IMR-90 (cell line): ENCODE results near the gene GPR17. TPM values are rescaled to one million over a fixed set of nuclear protein-coding genes. Genes with fewer than 3 reads are reported as not detected.

Experiments
- ATAC-seq: fragments of 200-7000 bp; cut with Tn5 transposase; 2 replicates; pipeline ENCODE4 v1.9.1; 2020; ENCODE audit warnings: low read depth, mild to moderate bottlenecking, moderate library complexity
- BruUV-seq: library from RNA; stranded (reverse); fragments of 400-500 nt; replicated peaks from 2 replicates; lab custom pipeline; 2021; lab: Mats Ljungman, UMichigan
- CTCF ChIA-PET: fragments of 300-600 bp; formaldehyde crosslinking; extraction: SDS; loops from one replicate; lab custom pipeline; 2021; ENCODE audit warnings: antibody characterized with exemption; lab: Yijun Ruan, JAX
- POLR2A ChIA-PET: fragments of 300-600 bp; sonication (Branson Sonifier 250); formaldehyde crosslinking; loops from one replicate; lab custom pipeline; 2022; ENCODE audit warnings: antibody characterized with exemption; ENCODE audit not compliant: unreplicated experiment; lab: Charles Lee
- DNase-seq: peaks from one replicate; pipeline ENCODE4 v3.0.0; 2013
- H2AFZ ChIP-seq: replicated peaks from 2 replicates; pipeline ENCODE3; 2013; ENCODE audit warnings: low read length, mild to moderate bottlenecking; ENCODE audit not compliant: poor library complexity
- H2AK5ac ChIP-seq: 2 replicates; pipeline ENCODE4 v1.6.1; 2013; ENCODE audit warnings: low read depth, low read length, inconsistent platforms
- H2AK9ac ChIP-seq: replicated peaks from 2 replicates; pipeline ENCODE3; 2013; ENCODE audit warnings: mild to moderate bottlenecking, low read depth, low read length, moderate library complexity; ENCODE audit not compliant: poor library complexity
- H2BK120ac ChIP-seq: 2 replicates; pipeline ENCODE4 v1.6.1; 2013; ENCODE audit warnings: low read depth, low read length, inconsistent platforms
- H2BK15ac ChIP-seq: 3 replicates; pipeline ENCODE4 v1.6.1; 2013; ENCODE audit warnings: low read depth, low read length, inconsistent platforms
- H2BK20ac ChIP-seq: 2 replicates; pipeline ENCODE4 v1.6.1; 2013; ENCODE audit warnings: low read depth, mild to moderate bottlenecking, inconsistent platforms, low read length, moderate library complexity
- H2BK5ac ChIP-seq: 2 replicates; pipeline ENCODE4 v1.6.1; 2013; ENCODE audit warnings: mild to moderate bottlenecking, low read depth, low read length, inconsistent platforms; ENCODE audit not compliant: poor library complexity, severe bottlenecking
- H3K14ac ChIP-seq: replicated peaks from 2 replicates; pipeline ENCODE4 v1.6.1; 2013; ENCODE audit warnings: low read depth, low read length, inconsistent platforms
- H3K18ac ChIP-seq: 2 replicates; pipeline ENCODE4 v1.6.1; 2013; ENCODE audit warnings: low read depth, low read length, control low read depth
- H3K23ac ChIP-seq: 2 replicates; pipeline ENCODE4 v1.6.1; 2013; ENCODE audit warnings: low read depth, low read length, inconsistent platforms
- H3K27ac ChIP-seq: 2 replicates; pipeline ENCODE4 v1.5.1; 2013; ENCODE audit warnings: mild to moderate bottlenecking, control low read depth, low read length; ENCODE audit not compliant: insufficient read depth
- H3K27me3 ChIP-seq: 2 replicates; pipeline ENCODE4 v1.6.1; 2013; ENCODE audit warnings: low read length; ENCODE audit not compliant: control insufficient read depth, insufficient read depth
- H3K36me3 ChIP-seq: 2 replicates; pipeline ENCODE4 v1.6.1; 2013; ENCODE audit warnings: low read length, mixed read lengths; ENCODE audit not compliant: control insufficient read depth, insufficient read depth
- H3K4ac ChIP-seq: 2 replicates; pipeline ENCODE4 v1.6.1; 2013; ENCODE audit warnings: low read depth, low read length, inconsistent platforms
- H3K4me1 ChIP-seq: 2 replicates; pipeline ENCODE4 v1.6.1; 2013; ENCODE audit warnings: low read length, mixed read lengths; ENCODE audit not compliant: control insufficient read depth, insufficient read depth
- H3K4me2 ChIP-seq: 2 replicates; pipeline ENCODE4 v1.6.1; 2013; ENCODE audit warnings: low read depth, mild to moderate bottlenecking, control low read depth, low read length, moderate library complexity
- H3K4me3 ChIP-seq: 2 replicates; pipeline ENCODE4 v1.5.1; 2013; ENCODE audit warnings: low read depth, mild to moderate bottlenecking, control low read depth, low read length, moderate library complexity; ENCODE audit not compliant: insufficient read depth
- H3K56ac ChIP-seq: 2 replicates; pipeline ENCODE4 v1.6.1; 2013; ENCODE audit warnings: low read length, inconsistent platforms; ENCODE audit not compliant: insufficient read depth; ENCODE audit errors: extremely low read depth
- H3K79me1 ChIP-seq, 2 experiments: 2 replicates each; pipeline ENCODE4 v1.6.1; 2013; ENCODE audit warnings: low read length in 2 of 2, inconsistent platforms in 1 of 2, low read depth in 1 of 2
- H3K9ac ChIP-seq: 2 replicates; pipeline ENCODE4 v1.6.1; 2013; ENCODE audit warnings: low read depth, low read length, control low read depth
- H3K9me1 ChIP-seq: 2 replicates; pipeline ENCODE4 v1.6.1; 2013; ENCODE audit warnings: low read length, inconsistent platforms; ENCODE audit not compliant: insufficient read depth
- H3K9me3 ChIP-seq: 2 replicates; pipeline ENCODE4 v1.6.1; 2013; ENCODE audit warnings: low read length; ENCODE audit not compliant: control insufficient read depth, insufficient read depth
- H4K20me1 ChIP-seq: 2 replicates; pipeline ENCODE4 v1.6.1; 2013; ENCODE audit warnings: low read length, inconsistent platforms; ENCODE audit not compliant: insufficient read depth
- H4K5ac ChIP-seq: 2 replicates; pipeline ENCODE4 v1.6.1; 2013; ENCODE audit warnings: mild to moderate bottlenecking, low read depth, low read length, control low read depth
- H4K8ac ChIP-seq, 2 experiments: 2 replicates each; pipeline ENCODE4 v1.6.1; 2013; ENCODE audit warnings: low read depth in 2 of 2, low read length in 2 of 2, control low read depth in 1 of 2, inconsistent platforms in 1 of 2
- H4K91ac ChIP-seq: 2 replicates; pipeline ENCODE4 v1.6.1; 2013; ENCODE audit warnings: low read depth, low read length, inconsistent platforms; ENCODE audit not compliant: insufficient read depth
- BHLHE40 ChIP-seq: fragments of 150-350 bp; IDR thresholded peaks from 2 replicates; pipeline ENCODE4 v1.6.1; 2016; ENCODE audit warnings: mild to moderate bottlenecking, low read depth, low read length
- CEBPB ChIP-seq: IDR thresholded peaks from 2 replicates; pipeline ENCODE4 v1.6.1; 2012; ENCODE audit warnings: low read depth, low read length, improper control_type of control experiment
- CHD1 ChIP-seq: IDR thresholded peaks from 2 replicates; pipeline ENCODE4 v1.6.1; 2012; ENCODE audit warnings: low read depth, low read length, improper control_type of control experiment
- FOS ChIP-seq: fragments of 150-350 bp; IDR thresholded peaks from 2 replicates; pipeline ENCODE4 v1.6.1; 2016; ENCODE audit warnings: low read depth, low read length
- MAFK ChIP-seq: IDR thresholded peaks from 2 replicates; pipeline ENCODE4 v1.6.1; 2012; ENCODE audit warnings: low read depth, low read length, improper control_type of control experiment
- MAZ ChIP-seq: IDR thresholded peaks from 2 replicates; pipeline ENCODE4 v1.6.1; 2012; ENCODE audit warnings: low read depth, mild to moderate bottlenecking, low read length, improper control_type of control experiment, moderate library complexity, borderline replicate concordance
- MXI1 ChIP-seq: IDR thresholded peaks from 2 replicates; pipeline ENCODE4 v1.6.1; 2012; ENCODE audit warnings: low read depth, mild to moderate bottlenecking, low read length, moderate library complexity, borderline replicate concordance
- NFE2L2 ChIP-seq: fragments of 150-350 bp; IDR thresholded peaks from 2 replicates; pipeline ENCODE4 v1.6.1; 2016; ENCODE audit warnings: low read depth, mild to moderate bottlenecking, low read length
- POLR2A ChIP-seq: IDR thresholded peaks from 2 replicates; pipeline ENCODE4 v1.6.1; 2012; ENCODE audit warnings: mild to moderate bottlenecking, low read depth, low read length
- RAD21 ChIP-seq: IDR thresholded peaks from 2 replicates; pipeline ENCODE4 v1.6.1; 2012; ENCODE audit warnings: low read length, improper control_type of control experiment
- RCOR1 ChIP-seq: IDR thresholded peaks from 2 replicates; pipeline ENCODE4 v1.6.1; 2012; ENCODE audit warnings: mild to moderate bottlenecking, low read length, improper control_type of control experiment; ENCODE audit not compliant: insufficient replicate concordance
- RFX5 ChIP-seq: IDR thresholded peaks from 2 replicates; pipeline ENCODE4 v1.8.0; 2012; ENCODE audit warnings: low read depth, mild to moderate bottlenecking, low read length, moderate library complexity
- SMC3 ChIP-seq: fragments of 150-350 bp; IDR thresholded peaks from 2 replicates; pipeline ENCODE4 v1.6.1; 2016; ENCODE audit warnings: low read depth, mild to moderate bottlenecking, antibody characterized with exemption, low read length, moderate library complexity
- WGBS, 2 experiments: methylation state at CpG; one replicate each; pipeline versions ENCODE4 v1.1.5 to v1.1.7; 2013; ENCODE audit warnings: missing lambda C conversion rate in 2 of 2; ENCODE audit not compliant: insufficient read length in 1 of 2; ENCODE audit errors: extremely low coverage in 2 of 2; 5-methylcytosine and 5-hydroxymethylcytosine counted together
- dilution Hi-C: fragments of 300-500 bp; cut with HindIII; formaldehyde crosslinking; loops from one replicate; pipeline ENCODE4 v1.14.3; 2018; ENCODE audit warnings: low sequenced_read_pairs; ENCODE audit not compliant: unreplicated experiment
- in situ Hi-C: fragments of 300-500 bp; cut with MboI; formaldehyde crosslinking; loops from 3 replicates; pipeline ENCODE4 v1.14.3; 2019; ENCODE audit warnings: low sequenced_read_pairs, inconsistent platforms, mixed read lengths
- intact Hi-C: fragments of 100-400 bp; cut with micrococcal nuclease; formaldehyde crosslinking; loops from 2 replicates; pipeline ENCODE4 v1.10.0; 2022
- polyA plus RNA-seq, 3 experiments: library from polyadenylated mRNA; depleted of rRNA; stranded (reverse); fragments of >200 nt; gene quantifications; 2 replicates each; pipeline ENCODE4 v1.2.3, GENCODE V29; 2012; ENCODE audit warnings: low replicate concordance in 1 of 3
- total RNA-seq: library from RNA; depleted of rRNA; stranded (reverse); fragments of >200 nt; gene quantifications from 2 replicates; pipeline ENCODE4 v1.2.3, GENCODE V29; 2012
- TF ChIP-seq, protein P1 (sequence below): fragments of 150-350 bp; IDR thresholded peaks from 2 replicates; pipeline ENCODE4 v1.6.1; 2016; ENCODE audit warnings: low read depth, mild to moderate bottlenecking, low read length, moderate library complexity, borderline replicate concordance
- TF ChIP-seq, protein P2 (sequence below): conservative IDR thresholded peaks from 2 replicates; pipeline ENCODE4 v1.5.1; 2012; ENCODE audit warnings: mild to moderate bottlenecking, low read depth, low read length, improper control_type of control experiment

GPR17 gene
- total and polyA plus RNA-seq, 2 of the 4 experiments (the other 2 are of a cell fraction), result not detected

- Histone ChIP-seq H2AFZ (no peak overlapping the region), H3K79me1 (peaks cover 13 to 62% of the 10 kb centered on the region in 2 experiments), H3K18ac (no peak overlapping the region), H2BK15ac (no peak overlapping the region), H2BK5ac (no peak overlapping the region), H3K4me2 (no peak overlapping the region), H4K8ac (no peak overlapping the region), H2BK120ac (no peak overlapping the region), H4K91ac (no peak overlapping the region), H3K23ac (no peak overlapping the region), H4K5ac (no peak overlapping the region), H2BK20ac (no peak overlapping the region), H3K14ac (no peak overlapping the region), H3K4me3 (no peak overlapping the region), H3K27me3 (no peaks in the 10 kb centered on the region), H4K20me1 (peaks cover 56% of the 10 kb centered on the region), H3K56ac (no peak overlapping the region), H3K4me1 (peaks cover 7% of the 10 kb centered on the region; the same call in 1 of the 2 replicates), H3K9me3 (no peaks in the 10 kb centered on the region), H2AK9ac (no peak overlapping the region), H3K9me1 (peaks cover 18% of the 10 kb centered on the region), H3K27ac (no peak overlapping the region), H3K9ac (no peak overlapping the region), H3K4ac (no peak overlapping the region), H2AK5ac (no peak overlapping the region; the same call in 1 of the 2 replicates), H3K36me3 (peaks cover 1% of the 10 kb centered on the region; the same call in 1 of the 2 replicates)
- no TSS peak for BruUV-seq
- in situ Hi-C loops (no loop called here), dilution Hi-C loops (no loop called here), intact Hi-C loops (no loop called here)
- ATAC-seq (no peak), DNase-seq (no peak)
- CTCF ChIA-PET, result no interaction called here
- WGBS, 2 experiments, result 80% methylated on average over 1 of the region's 10 CpGs; no CpG with 5 or more reads in 1 of the 2 experiments
- POLR2A ChIA-PET, result no interaction called here
- TF ChIP-seq RAD21 (no peak), MXI1 (no peak), CHD1 (no peak), SMC3 (no peak), BHLHE40 (no peak), MAZ (no peak), CEBPB (no peak), NFE2L2 (no peak), POLR2A (no peak), RCOR1 (no peak), MAFK (no peak), RFX5 (no peak), FOS (no peak)
- TF ChIP-seq, protein P1, sequence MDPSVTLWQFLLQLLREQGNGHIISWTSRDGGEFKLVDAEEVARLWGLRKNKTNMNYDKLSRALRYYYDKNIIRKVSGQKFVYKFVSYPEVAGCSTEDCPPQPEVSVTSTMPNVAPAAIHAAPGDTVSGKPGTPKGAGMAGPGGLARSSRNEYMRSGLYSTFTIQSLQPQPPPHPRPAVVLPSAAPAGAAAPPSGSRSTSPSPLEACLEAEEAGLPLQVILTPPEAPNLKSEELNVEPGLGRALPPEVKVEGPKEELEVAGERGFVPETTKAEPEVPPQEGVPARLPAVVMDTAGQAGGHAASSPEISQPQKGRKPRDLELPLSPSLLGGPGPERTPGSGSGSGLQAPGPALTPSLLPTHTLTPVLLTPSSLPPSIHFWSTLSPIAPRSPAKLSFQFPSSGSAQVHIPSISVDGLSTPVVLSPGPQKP, result no peak
- TF ChIP-seq, protein P2, sequence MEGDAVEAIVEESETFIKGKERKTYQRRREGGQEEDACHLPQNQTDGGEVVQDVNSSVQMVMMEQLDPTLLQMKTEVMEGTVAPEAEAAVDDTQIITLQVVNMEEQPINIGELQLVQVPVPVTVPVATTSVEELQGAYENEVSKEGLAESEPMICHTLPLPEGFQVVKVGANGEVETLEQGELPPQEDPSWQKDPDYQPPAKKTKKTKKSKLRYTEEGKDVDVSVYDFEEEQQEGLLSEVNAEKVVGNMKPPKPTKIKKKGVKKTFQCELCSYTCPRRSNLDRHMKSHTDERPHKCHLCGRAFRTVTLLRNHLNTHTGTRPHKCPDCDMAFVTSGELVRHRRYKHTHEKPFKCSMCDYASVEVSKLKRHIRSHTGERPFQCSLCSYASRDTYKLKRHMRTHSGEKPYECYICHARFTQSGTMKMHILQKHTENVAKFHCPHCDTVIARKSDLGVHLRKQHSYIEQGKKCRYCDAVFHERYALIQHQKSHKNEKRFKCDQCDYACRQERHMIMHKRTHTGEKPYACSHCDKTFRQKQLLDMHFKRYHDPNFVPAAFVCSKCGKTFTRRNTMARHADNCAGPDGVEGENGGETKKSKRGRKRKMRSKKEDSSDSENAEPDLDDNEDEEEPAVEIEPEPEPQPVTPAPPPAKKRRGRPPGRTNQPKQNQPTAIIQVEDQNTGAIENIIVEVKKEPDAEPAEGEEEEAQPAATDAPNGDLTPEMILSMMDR, result no peak
Observed at GRCh38 chr2:127670055-127670956, 24.4 kb downstream of the GPR17 start.
